ENCODE data around the gene KLHL9. TPM values are rescaled to one million over a fixed set of nuclear protein-coding genes. Genes with fewer than 3 reads are reported as not detected.

The KLHL9 gene
- polyA plus RNA-seq, 1 of the 3 experiments (the other 2 are of a cell fraction): 6.8 TPM

DNA sequence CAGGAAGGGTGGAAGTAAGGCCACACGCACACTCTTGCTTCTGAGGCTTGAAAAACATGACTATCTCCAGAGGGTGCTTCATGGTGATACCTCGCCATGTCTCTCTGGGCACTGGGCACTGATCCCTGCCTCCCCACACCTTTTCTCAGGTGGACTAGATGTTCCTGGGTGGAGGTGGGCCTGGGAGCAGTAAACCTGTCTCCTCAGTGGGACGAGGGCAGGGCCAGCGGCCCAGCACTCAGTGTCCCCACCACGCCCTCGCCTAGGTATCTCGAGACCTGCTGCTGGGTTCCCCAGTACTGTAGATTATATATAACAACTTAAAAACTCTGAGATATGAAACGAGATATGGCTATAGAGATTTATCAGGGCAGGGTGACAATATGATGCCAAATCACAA is 27.1 kb upstream of the KLHL9 start:
- no peaks in the 10 kb centered on the region for H3K9me3 ChIP-seq
- H3F3A ChIP-seq (replicated peaks; ENCODE audit: insufficient read depth): no peaks in the 10 kb centered on the region
- H3K4me2 ChIP-seq: no peak overlapping the region
- TF ChIP-seq FOSL2 (IDR thresholded peaks at IDR 0.05; ENCODE audit: borderline replicate concordance, low read depth) (no peak), FOXM1 (IDR thresholded peaks at IDR 0.05; ENCODE audit: low read depth) (no peak), NRF1 (IDR thresholded peaks at IDR 0.05; ENCODE audit: low read depth, low read length) (no peak), RAD21 (IDR thresholded peaks at IDR 0.05; ENCODE audit: low read length) (no peak), EP300 (IDR thresholded peaks at IDR 0.05; ENCODE audit: borderline replicate concordance in 1 of 2, low read depth in 1 of 2, low read length in 1 of 2) (no peak), TEAD4 (IDR thresholded peaks at IDR 0.05; ENCODE audit: borderline replicate concordance, insufficient read depth) (no peak), JUND (IDR thresholded peaks at IDR 0.05) (no peak), RFX5 (IDR thresholded peaks at IDR 0.05; ENCODE audit: low read length) (no peak), TCF12 (IDR thresholded peaks at IDR 0.05) (no peak), YY1 (IDR thresholded peaks at IDR 0.05; ENCODE audit: low read depth) (no peak), CHD2 (IDR thresholded peaks at IDR 0.05; ENCODE audit: low read length, partially characterized antibody) (no peak), RCOR1 (IDR thresholded peaks at IDR 0.05; ENCODE audit: low read length) (no peak), MEF2A (IDR thresholded peaks at IDR 0.05; ENCODE audit: borderline replicate concordance, low read depth) (no peak), EZH2phosphoT487 (IDR thresholded peaks at IDR 0.05; ENCODE audit: borderline replicate concordance, low read depth) (no peak), SMC3 (IDR thresholded peaks at IDR 0.05; ENCODE audit: low read depth, low read length) (no peak), ELF1 (IDR thresholded peaks at IDR 0.05) (no peak), MXI1 (IDR thresholded peaks at IDR 0.05; ENCODE audit: low read depth, low read length) (no peak)
- TF ChIP-seq, protein P1, sequence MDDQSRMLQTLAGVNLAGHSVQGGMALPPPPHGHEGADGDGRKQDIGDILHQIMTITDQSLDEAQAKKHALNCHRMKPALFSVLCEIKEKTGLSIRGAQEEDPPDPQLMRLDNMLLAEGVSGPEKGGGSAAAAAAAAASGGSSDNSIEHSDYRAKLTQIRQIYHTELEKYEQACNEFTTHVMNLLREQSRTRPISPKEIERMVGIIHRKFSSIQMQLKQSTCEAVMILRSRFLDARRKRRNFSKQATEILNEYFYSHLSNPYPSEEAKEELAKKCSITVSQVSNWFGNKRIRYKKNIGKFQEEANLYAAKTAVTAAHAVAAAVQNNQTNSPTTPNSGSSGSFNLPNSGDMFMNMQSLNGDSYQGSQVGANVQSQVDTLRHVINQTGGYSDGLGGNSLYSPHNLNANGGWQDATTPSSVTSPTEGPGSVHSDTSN (IDR thresholded peaks at IDR 0.05): no peak
- TF ChIP-seq, protein P2, sequence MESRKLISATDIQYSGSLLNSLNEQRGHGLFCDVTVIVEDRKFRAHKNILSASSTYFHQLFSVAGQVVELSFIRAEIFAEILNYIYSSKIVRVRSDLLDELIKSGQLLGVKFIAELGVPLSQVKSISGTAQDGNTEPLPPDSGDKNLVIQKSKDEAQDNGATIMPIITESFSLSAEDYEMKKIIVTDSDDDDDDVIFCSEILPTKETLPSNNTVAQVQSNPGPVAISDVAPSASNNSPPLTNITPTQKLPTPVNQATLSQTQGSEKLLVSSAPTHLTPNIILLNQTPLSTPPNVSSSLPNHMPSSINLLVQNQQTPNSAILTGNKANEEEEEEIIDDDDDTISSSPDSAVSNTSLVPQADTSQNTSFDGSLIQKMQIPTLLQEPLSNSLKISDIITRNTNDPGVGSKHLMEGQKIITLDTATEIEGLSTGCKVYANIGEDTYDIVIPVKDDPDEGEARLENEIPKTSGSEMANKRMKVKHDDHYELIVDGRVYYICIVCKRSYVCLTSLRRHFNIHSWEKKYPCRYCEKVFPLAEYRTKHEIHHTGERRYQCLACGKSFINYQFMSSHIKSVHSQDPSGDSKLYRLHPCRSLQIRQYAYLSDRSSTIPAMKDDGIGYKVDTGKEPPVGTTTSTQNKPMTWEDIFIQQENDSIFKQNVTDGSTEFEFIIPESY (IDR thresholded peaks at IDR 0.05; ENCODE audit: borderline replicate concordance, low read depth): no peak
- TF ChIP-seq, protein P3, sequence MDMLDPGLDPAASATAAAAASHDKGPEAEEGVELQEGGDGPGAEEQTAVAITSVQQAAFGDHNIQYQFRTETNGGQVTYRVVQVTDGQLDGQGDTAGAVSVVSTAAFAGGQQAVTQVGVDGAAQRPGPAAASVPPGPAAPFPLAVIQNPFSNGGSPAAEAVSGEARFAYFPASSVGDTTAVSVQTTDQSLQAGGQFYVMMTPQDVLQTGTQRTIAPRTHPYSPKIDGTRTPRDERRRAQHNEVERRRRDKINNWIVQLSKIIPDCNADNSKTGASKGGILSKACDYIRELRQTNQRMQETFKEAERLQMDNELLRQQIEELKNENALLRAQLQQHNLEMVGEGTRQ (IDR thresholded peaks at IDR 0.05; ENCODE audit: borderline replicate concordance, low read depth, low read length): no peak
- H3K9ac ChIP-seq: no peak overlapping the region
- H2AFZ ChIP-seq (ENCODE audit: low read depth): no peak overlapping the region
- no peaks in the 10 kb centered on the region for H3K4me1 ChIP-seq (ENCODE audit: control insufficient read depth in 1 of 2, insufficient read depth in 2 of 2, low read depth in 1 of 2, low read length in 1 of 2)
- CTCF ChIA-PET: interaction anchor here (3.2 kb wide), 1 partner anchor 33 kb away, joined by 12 read pairs; no protein-coding TSS in a partner anchor
- POLR2A ChIA-PET: no interaction called here
- H4K20me1 ChIP-seq (ENCODE audit: insufficient read depth): no peaks in the 10 kb centered on the region
- H3K36me3 ChIP-seq (replicated peaks in 1 of 2; ENCODE audit: control insufficient read depth in 1 of 2, insufficient read depth in 2 of 2, low read length in 1 of 2): no peaks in the 10 kb centered on the region
- H3K79me2 ChIP-seq (ENCODE audit: insufficient read depth): no peaks in the 10 kb centered on the region
- H3K4me3 ChIP-seq (ENCODE audit: low read depth in 2 of 2, low read length in 1 of 2): no peak overlapping the region
- DNase-seq: no peak
- no peaks in the 10 kb centered on the region; the same call in 1 of the 2 replicates for H3K27me3 ChIP-seq (ENCODE audit: insufficient read depth)
- 5% methylated on average over 8 of the region's 8 CpGs for WGBS (ENCODE audit: low lambda C conversion rate)
- no peaks in the 10 kb centered on the region for H3K9me2 ChIP-seq
- no peak overlapping the region for H3K27ac ChIP-seq (ENCODE audit: low read depth in 2 of 2, low read length in 1 of 2)

All from SK-N-SH (cell line).